HEK293T (cell line): Measurements from ENCODE around the gene PRKG2.

Source experiments
- CTCF ChIA-PET: fragments of 350-600 bp; formaldehyde crosslinking; extraction: SDS; loops from one replicate; lab custom pipeline; 2021; ENCODE audit warnings: antibody characterized with exemption, inconsistent platforms; lab: Yijun Ruan, JAX
- POLR2A ChIA-PET: fragments of 350-600 bp; formaldehyde crosslinking; extraction: SDS; loops from one replicate; lab custom pipeline; 2020; ENCODE audit warnings: antibody characterized with exemption, inconsistent platforms; lab: Yijun Ruan, JAX
- DNase-seq: peaks from one replicate; pipeline ENCODE4 v3.0.0; 2012; ENCODE audit warnings: mixed read lengths; ENCODE audit errors: extremely low spot score
- ARNT ChIP-seq: fragments of 450-650 bp; IDR thresholded peaks from 2 replicates; pipeline ENCODE4 v1.6.1; 2017; ENCODE audit warnings: mild to moderate bottlenecking
- BHLHE40 ChIP-seq: fragments of 450-650 bp; IDR thresholded peaks from 2 replicates; pipeline ENCODE4 v1.6.1; 2016; ENCODE audit warnings: mild to moderate bottlenecking, moderate library complexity, borderline replicate concordance
- CTBP1 ChIP-seq: fragments of 450-650 bp; IDR thresholded peaks from 2 replicates; pipeline ENCODE4 v1.6.1; 2016; ENCODE audit warnings: borderline replicate concordance
- ELF4 ChIP-seq: fragments of 450-650 bp; IDR thresholded peaks from 2 replicates; pipeline ENCODE4 v1.6.1; 2017; ENCODE audit warnings: antibody characterized with exemption
- FOXA1 ChIP-seq: fragments of 450-650 bp; IDR thresholded peaks from 2 replicates; pipeline ENCODE4 v1.6.1; 2016; ENCODE audit warnings: mild to moderate bottlenecking
- FOXK2 ChIP-seq: fragments of 450-650 bp; IDR thresholded peaks from 2 replicates; pipeline ENCODE4 v1.6.1; 2016; ENCODE audit warnings: mild to moderate bottlenecking
- FOXM1 ChIP-seq: fragments of 450-650 bp; IDR thresholded peaks from 2 replicates; pipeline ENCODE4 v1.6.1; 2017; ENCODE audit warnings: mild to moderate bottlenecking, borderline replicate concordance
- HDGF ChIP-seq: fragments of 450-650 bp; IDR thresholded peaks from 2 replicates; pipeline ENCODE4 v1.6.1; 2017; ENCODE audit warnings: antibody characterized with exemption, borderline replicate concordance
- L3MBTL2 ChIP-seq: fragments of 450-650 bp; conservative IDR thresholded peaks from 2 replicates; pipeline ENCODE4 v1.6.1; 2016; ENCODE audit warnings: mild to moderate bottlenecking
- LEF1 ChIP-seq: fragments of 450-650 bp; IDR thresholded peaks from 2 replicates; pipeline ENCODE4 v1.6.1; 2017; ENCODE audit warnings: mild to moderate bottlenecking, borderline replicate concordance
- NFRKB ChIP-seq: fragments of 450-650 bp; IDR thresholded peaks from 2 replicates; pipeline ENCODE4 v1.6.1; 2016; ENCODE audit warnings: mild to moderate bottlenecking, moderate library complexity
- SP1 ChIP-seq: fragments of 450-650 bp; IDR thresholded peaks from 2 replicates; pipeline ENCODE4 v1.6.1; 2017
- SUZ12 ChIP-seq: fragments of 450-650 bp; IDR thresholded peaks from 2 replicates; pipeline ENCODE4 v1.6.1; 2016; ENCODE audit warnings: mild to moderate bottlenecking
- TARDBP ChIP-seq: fragments of 450-650 bp; IDR thresholded peaks from 2 replicates; pipeline ENCODE4 v1.6.1; 2016
- ZNF384 ChIP-seq: fragments of 450-650 bp; IDR thresholded peaks from 2 replicates; pipeline ENCODE4 v1.6.1; 2016
- TF ChIP-seq, protein P1 (sequence below): fragments of 450-650 bp; IDR thresholded peaks from 2 replicates; pipeline ENCODE4 v1.6.1; 2016

Gene PRKG2

GRCh38 chr4:81256059-81256970 lies 41.3 kb upstream of the PRKG2 start:
- DNase-seq, result no peak
- CTCF ChIA-PET, result interaction anchor here (0.6 to 1.1 kb wide), 2 partner anchors 187 to 717 kb away, joined by 3 read pairs; no protein-coding TSS in a partner anchor
- POLR2A ChIA-PET, result no interaction called here
- TF ChIP-seq SP1 (no peak), LEF1 (no peak), FOXK2 (no peak), ELF4 (no peak), ARNT (no peak), TARDBP (no peak), L3MBTL2 (no peak), BHLHE40 (no peak), CTBP1 (no peak), SUZ12 (no peak), HDGF (no peak), FOXM1 (no peak)
- TF ChIP-seq, protein P1, sequence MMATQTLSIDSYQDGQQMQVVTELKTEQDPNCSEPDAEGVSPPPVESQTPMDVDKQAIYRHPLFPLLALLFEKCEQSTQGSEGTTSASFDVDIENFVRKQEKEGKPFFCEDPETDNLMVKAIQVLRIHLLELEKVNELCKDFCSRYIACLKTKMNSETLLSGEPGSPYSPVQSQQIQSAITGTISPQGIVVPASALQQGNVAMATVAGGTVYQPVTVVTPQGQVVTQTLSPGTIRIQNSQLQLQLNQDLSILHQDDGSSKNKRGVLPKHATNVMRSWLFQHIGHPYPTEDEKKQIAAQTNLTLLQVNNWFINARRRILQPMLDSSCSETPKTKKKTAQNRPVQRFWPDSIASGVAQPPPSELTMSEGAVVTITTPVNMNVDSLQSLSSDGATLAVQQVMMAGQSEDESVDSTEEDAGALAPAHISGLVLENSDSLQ, result no peak

DNA sequence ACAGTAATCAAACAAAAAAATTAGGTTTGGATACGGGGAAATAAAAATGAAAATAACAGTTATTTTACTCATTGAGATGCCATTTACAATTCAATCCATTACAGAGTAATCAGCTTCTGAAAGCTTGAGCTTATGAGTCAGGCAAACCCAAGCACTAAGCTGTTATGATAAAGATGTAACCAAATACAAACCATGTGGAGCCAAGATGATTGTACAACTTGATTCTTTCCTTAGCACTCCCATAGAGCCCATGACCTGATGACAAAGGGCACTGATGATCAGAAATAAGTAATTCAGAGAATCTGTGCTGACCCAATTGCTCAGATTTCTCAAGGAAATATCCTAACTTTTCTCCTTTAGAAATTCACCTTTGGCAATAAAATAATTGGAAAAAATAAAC lies 40.5 kb upstream of the PRKG2 start:
- POLR2A ChIA-PET, result no interaction called here
- CTCF ChIA-PET, result interaction anchor here (1.1 kb wide), 1 partner anchor 186 kb away, joined by 3 read pairs; no protein-coding TSS in a partner anchor
- DNase-seq, result no peak
- TF ChIP-seq SP1 (no peak), TARDBP (no peak), FOXA1 (no peak), FOXM1 (no peak), LEF1 (no peak), FOXK2 (no peak), BHLHE40 (no peak), ARNT (no peak), SUZ12 (no peak), CTBP1 (no peak), ZNF384 (no peak), HDGF (no peak), NFRKB (no peak)
- TF ChIP-seq, protein P1, result no peak

DNA sequence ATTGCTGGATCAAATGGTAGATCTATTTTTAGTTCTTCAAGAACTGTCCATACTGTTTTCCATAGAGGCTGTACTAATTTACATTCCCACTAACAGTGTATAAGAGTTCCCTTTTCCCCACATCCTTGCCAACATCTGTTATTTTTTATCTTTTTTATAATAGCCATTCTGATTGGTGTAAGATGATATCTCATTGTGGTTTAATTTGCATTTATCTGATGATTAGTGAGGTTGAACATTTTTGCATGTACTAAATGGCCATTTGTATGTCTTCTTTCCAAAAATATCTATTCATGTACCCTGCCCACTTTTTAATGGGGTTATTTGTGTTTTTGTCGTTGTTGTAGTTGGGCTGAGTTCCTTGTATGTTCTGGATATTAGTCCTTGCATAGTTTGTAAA lies 35.4 kb upstream of the PRKG2 start:
- CTCF ChIA-PET, result no interaction called here
- POLR2A ChIA-PET, result no interaction called here
- DNase-seq, result no peak
- TF ChIP-seq FOXK2 (no peak), ZNF384 (no peak), LEF1 (no peak), BHLHE40 (no peak), HDGF (no peak), CTBP1 (no peak), SP1 (no peak), SUZ12 (no peak), FOXA1 (no peak), NFRKB (no peak), FOXM1 (no peak), L3MBTL2 (no peak)
- TF ChIP-seq, protein P1, result no peak

DNA sequence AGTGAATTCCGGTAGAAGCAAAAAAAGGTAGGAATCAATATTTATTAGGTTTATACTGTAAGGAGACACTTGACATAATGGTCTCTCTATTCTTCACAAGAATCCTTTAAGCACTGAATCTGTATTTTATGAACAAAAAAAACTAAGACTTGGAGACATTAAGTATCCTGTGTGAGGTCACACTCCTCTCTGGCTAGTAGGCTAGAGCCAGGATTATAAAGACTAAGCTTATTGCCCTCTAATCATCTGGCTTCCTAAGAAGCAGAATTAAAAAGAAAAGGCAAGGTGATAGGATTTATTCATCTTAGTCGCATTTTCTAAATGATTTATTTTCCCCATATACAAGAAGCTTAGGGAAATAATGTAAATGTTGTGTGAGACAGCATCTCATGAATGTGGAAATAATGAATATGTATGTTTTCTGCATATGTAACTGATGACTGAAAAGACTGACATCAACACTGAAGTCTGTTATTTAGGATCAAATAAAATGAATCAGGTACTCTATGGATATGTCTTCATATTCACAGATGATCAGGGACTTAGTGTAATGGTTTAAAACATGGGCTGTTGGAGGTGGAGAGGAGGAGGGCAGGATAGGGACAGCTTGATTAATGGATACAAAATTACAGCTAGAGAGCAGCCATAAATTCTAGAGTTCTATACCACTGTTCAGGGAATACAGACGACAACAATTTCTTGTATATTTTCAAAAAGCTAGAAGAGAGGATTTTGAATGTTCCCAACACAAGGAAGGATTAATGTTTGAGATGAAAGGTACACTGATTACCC lies 30.4 kb upstream of the PRKG2 start:
- CTCF ChIA-PET, result no interaction called here
- TF ChIP-seq CTBP1 (no peak), HDGF (no peak), L3MBTL2 (no peak), SUZ12 (no peak), ELF4 (no peak), FOXA1 (no peak), NFRKB (no peak), FOXK2 (no peak), TARDBP (no peak)
- TF ChIP-seq, protein P1, result no peak
- DNase-seq, result no peak
- POLR2A ChIA-PET, result no interaction called here

DNA sequence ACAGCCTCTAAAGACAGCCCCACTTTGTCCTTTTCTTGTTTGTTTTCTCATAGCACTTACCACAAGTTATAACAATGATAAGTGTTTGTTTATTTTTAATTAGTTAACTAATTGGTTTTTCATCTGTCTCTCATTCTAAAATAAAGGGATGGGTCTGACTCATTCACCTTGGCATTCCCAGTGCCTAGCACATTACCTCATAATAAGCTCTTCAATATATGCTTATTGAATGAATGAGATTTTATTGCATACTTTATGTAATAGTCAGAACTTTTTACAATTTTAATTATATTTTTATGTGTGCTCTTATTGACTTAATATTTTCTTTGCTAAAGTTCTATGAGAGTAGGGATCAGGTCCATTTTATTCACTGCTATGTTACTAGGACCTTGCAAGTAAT lies 22.8 kb upstream of the PRKG2 start:
- CTCF ChIA-PET, result no interaction called here
- no peak for DNase-seq
- no peak for TF ChIP-seq BHLHE40
- no peak for TF ChIP-seq CTBP1
- TF ChIP-seq FOXM1, result no peak
- TF ChIP-seq NFRKB, result no peak
- TF ChIP-seq SP1, result no peak
- no peak for TF ChIP-seq TARDBP
- no peak for TF ChIP-seq ZNF384
- no peak for TF ChIP-seq ELF4
- no peak for TF ChIP-seq ARNT
- TF ChIP-seq FOXA1, result no peak
- TF ChIP-seq LEF1, result no peak
- TF ChIP-seq HDGF, result no peak
- no peak for TF ChIP-seq SUZ12
- no peak for TF ChIP-seq FOXK2
- TF ChIP-seq, protein P1, result no peak
- TF ChIP-seq L3MBTL2, result no peak
- POLR2A ChIA-PET, result no interaction called here
